ENCODE results near the gene SPAG16. TPM values are rescaled to one million over a fixed set of nuclear protein-coding genes. Genes with fewer than 3 reads are reported as not detected.

Gene SPAG16
- total and polyA plus RNA-seq, 10 donors, result 9.0 to 19.7 (median 12.2) TPM

GRCh38 chr2:213740453-213740852 lies 456.2 kb downstream of the SPAG16 start:
- H3K27ac ChIP-seq, result no peak overlapping the region
- no peaks in the 10 kb centered on the region for H3K4me1 ChIP-seq
- 74 to 93% (median 81%) methylated on average over 3 of the region's 3 CpGs for WGBS, 5 donors
- H3K4me3 ChIP-seq, result no peak overlapping the region
- TF ChIP-seq POLR2A (IDR thresholded peaks at IDR 0.05), result no peak
- TF ChIP-seq POLR2AphosphoS5 (IDR thresholded peaks at IDR 0.05), result no peak
- TF ChIP-seq CTCF (IDR thresholded peaks at IDR 0.05 in 8 of 11, conservative IDR thresholded peaks at IDR 0.05 in 3 of 11), result no peak
- no peaks in the 10 kb centered on the region for H3K36me3 ChIP-seq
- DNase-seq, result no peak
- no peaks in the 10 kb centered on the region for H3K9me3 ChIP-seq
- intact Hi-C loops (cut with DNase I; ENCODE audit: low total_unique reads), result no loop called here
- no peaks in the 10 kb centered on the region for H3K27me3 ChIP-seq (replicated peaks in 1 of 7)

- Histone ChIP-seq H3K27me3 (replicated peaks in 1 of 7) (no peaks in the 10 kb centered on the region), H3K36me3 (no peaks in the 10 kb centered on the region), H3K4me1 (no peaks in the 10 kb centered on the region), H3K4me3 (no peak overlapping the region), H3K27ac (no peak overlapping the region), H3K9me3 (no peaks in the 10 kb centered on the region)
- no peak for DNase-seq
- 53 to 69% (median 63%) methylated on average over 6 of the region's 6 CpGs for WGBS, 5 donors
- intact Hi-C loops (cut with DNase I; ENCODE audit: low total_unique reads), result no loop called here
- TF ChIP-seq CTCF (IDR thresholded peaks at IDR 0.05 in 8 of 11, conservative IDR thresholded peaks at IDR 0.05 in 3 of 11), result no peak
- TF ChIP-seq POLR2AphosphoS5 (IDR thresholded peaks at IDR 0.05), result no peak
- no peak for TF ChIP-seq POLR2A (IDR thresholded peaks at IDR 0.05)
Observed at GRCh38 chr2:213751446-213751845, 467.2 kb downstream of the SPAG16 start.

- no peaks in the 10 kb centered on the region for H3K36me3 ChIP-seq
- no peaks in the 10 kb centered on the region for H3K4me1 ChIP-seq
- intact Hi-C loops (cut with DNase I; ENCODE audit: low total_unique reads), result no loop called here
- H3K9me3 ChIP-seq, result no peaks in the 10 kb centered on the region
- no peak for TF ChIP-seq CTCF (IDR thresholded peaks at IDR 0.05 in 8 of 11, conservative IDR thresholded peaks at IDR 0.05 in 3 of 11)
- no peak for TF ChIP-seq POLR2A (IDR thresholded peaks at IDR 0.05)
- no peak for TF ChIP-seq POLR2AphosphoS5 (IDR thresholded peaks at IDR 0.05)
- H3K4me3 ChIP-seq, result no peak overlapping the region
- H3K27ac ChIP-seq, result no peak overlapping the region
- 81 to 94% (median 85%) methylated on average over 2 of the region's 2 CpGs for WGBS, 5 donors
- no peak for DNase-seq
- no peaks in the 10 kb centered on the region for H3K27me3 ChIP-seq (replicated peaks in 1 of 7)
Observed at GRCh38 chr2:213752575-213752974, 468.3 kb downstream of the SPAG16 start.

- no peaks in the 10 kb centered on the region for H3K27me3 ChIP-seq (replicated peaks in 1 of 7)
- TF ChIP-seq POLR2AphosphoS5 (IDR thresholded peaks at IDR 0.05) (no peak), CTCF (IDR thresholded peaks at IDR 0.05 in 8 of 11, conservative IDR thresholded peaks at IDR 0.05 in 3 of 11) (no peak), POLR2A (IDR thresholded peaks at IDR 0.05) (no peak)
Observed at GRCh38 chr2:213757525-213757924, 473.3 kb downstream of the SPAG16 start.

More at GRCh38 chr2:213757525-213757924, 473.3 kb downstream of the SPAG16 start:
- 57 to 86% (median 70%) methylated on average over 3 of the region's 3 CpGs for WGBS, 5 donors
- intact Hi-C loops (cut with DNase I; ENCODE audit: low total_unique reads), result no loop called here
- DNase-seq, result no peak
- H3K4me1 ChIP-seq, result no peaks in the 10 kb centered on the region
- H3K27ac ChIP-seq, result no peak overlapping the region
- no peaks in the 10 kb centered on the region for H3K36me3 ChIP-seq
- H3K9me3 ChIP-seq, result no peaks in the 10 kb centered on the region
- no peak overlapping the region for H3K4me3 ChIP-seq

Data from spleen (tissue), 11 donors.